GM12801 (cell line): ENCODE results near the gene CIAO2A.

ENCODE experiments used
- TF ChIP-seq, protein P1 (sequence below): IDR thresholded peaks from one replicate; pipeline ENCODE4 v1.5.1; 2011; ENCODE audit warnings: control low read depth; ENCODE audit not compliant: insufficient read length; ENCODE audit errors: extremely low read depth

CIAO2A gene

GRCh38 chr15:64046421-64047153, 47.1 kb downstream of the CIAO2A start, which contains the start of gene DAPK2:
Gene DAPK2, minus strand, starts transcription at chr15:64046485. Its CDS starts 6,224 bp downstream, at chr15:64040261.
- TF ChIP-seq, protein P1, sequence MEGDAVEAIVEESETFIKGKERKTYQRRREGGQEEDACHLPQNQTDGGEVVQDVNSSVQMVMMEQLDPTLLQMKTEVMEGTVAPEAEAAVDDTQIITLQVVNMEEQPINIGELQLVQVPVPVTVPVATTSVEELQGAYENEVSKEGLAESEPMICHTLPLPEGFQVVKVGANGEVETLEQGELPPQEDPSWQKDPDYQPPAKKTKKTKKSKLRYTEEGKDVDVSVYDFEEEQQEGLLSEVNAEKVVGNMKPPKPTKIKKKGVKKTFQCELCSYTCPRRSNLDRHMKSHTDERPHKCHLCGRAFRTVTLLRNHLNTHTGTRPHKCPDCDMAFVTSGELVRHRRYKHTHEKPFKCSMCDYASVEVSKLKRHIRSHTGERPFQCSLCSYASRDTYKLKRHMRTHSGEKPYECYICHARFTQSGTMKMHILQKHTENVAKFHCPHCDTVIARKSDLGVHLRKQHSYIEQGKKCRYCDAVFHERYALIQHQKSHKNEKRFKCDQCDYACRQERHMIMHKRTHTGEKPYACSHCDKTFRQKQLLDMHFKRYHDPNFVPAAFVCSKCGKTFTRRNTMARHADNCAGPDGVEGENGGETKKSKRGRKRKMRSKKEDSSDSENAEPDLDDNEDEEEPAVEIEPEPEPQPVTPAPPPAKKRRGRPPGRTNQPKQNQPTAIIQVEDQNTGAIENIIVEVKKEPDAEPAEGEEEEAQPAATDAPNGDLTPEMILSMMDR = no peak

GRCh38 chr15:64045774-64046420, 47.7 kb downstream of the CIAO2A start:
- TF ChIP-seq, protein P1 = no peak

DNA sequence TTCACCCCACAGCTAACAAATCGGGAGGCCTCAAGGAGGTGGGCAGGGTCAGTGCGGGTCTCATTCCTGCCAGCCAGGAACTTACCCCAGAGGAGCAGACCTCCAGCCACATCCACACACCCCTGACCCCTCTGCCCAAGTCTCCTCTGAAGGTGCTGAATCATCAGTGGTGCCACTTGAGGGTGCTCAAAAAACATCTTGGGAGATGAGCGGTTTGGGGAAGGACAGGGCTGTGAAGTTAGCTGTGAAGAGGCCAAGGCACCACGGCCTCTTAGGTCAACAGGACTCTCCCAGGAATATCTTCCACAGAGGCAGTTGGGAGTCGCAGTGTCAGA, 48.6 kb downstream of the CIAO2A start:
- TF ChIP-seq, protein P1 = no peak

DNA sequence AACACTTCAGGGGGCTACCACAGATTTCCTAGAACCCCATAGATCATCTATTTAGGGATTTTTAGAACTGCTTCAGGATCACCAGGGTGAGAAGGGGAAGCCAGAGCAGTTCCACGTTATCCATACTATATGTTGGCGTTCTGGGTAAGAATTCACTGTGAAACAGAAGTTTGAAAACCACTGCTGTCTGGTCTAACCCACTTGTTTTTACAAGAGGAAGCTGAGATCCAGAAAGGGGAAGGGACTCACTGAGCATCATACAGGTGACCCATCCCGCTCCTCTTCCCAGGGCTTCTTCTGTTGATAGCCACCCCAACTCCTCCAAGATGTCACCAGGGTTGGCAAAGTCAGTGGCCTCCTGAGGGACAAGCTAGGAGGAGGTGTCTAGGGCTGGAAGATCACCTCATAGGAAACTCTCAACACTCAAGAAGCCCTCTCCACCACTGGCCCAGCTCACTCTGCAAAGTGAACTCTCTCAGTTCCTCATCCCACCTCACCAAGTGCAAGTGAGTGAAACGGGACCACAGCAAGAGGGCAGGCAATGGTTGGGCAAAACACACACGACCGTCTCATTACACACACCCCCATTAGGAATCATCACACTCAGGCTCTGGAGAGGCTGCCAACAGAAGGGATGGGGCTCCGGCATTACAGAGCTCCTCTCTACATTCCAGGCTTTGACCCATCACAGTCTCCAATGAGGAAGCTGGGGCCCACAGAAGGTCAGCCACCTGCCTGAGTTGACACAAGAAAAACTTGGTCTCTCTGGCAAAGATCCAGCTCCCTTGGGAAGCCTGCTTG, 49.1 kb downstream of the CIAO2A start:
- TF ChIP-seq, protein P1 = no peak

DNA sequence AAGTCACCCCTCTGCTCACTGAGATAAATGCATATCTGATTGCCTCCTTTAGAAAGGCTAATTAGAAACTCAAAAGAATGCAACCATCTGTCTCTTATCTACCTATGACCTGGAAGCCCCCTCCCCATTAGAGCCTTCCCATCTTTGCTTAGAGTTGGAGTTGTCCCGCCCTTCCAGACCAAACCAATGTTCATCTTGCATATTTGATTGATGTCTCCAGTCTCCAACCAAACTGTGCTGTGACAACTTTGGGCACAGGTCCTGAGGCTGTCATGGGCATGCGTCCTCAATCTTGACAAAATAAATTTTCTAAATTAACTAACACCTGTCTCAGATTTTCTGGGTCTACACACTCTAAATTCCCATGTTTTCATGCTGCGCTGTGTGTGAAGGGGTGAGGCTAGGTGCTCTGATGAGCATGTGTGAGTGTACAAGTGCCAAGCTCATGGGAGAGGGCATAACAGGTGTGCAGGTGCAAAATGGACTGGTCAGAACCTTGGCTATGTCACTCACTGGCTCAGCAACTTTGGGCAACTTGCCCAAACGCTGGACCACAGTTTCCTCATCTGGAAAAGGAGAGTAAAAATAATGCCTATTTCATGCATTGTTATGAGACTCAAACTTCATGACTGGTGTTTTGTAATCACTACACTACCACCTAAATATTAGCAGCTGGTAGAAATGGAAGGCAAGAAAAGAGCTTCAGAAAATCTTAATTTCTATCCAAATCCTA, 54.6 kb downstream of the CIAO2A start:
- TF ChIP-seq, protein P1 = no peak

- TF ChIP-seq, protein P1 = no peak
Observed at GRCh38 chr15:64037966-64038365, 55.7 kb downstream of the CIAO2A start.

DNA sequence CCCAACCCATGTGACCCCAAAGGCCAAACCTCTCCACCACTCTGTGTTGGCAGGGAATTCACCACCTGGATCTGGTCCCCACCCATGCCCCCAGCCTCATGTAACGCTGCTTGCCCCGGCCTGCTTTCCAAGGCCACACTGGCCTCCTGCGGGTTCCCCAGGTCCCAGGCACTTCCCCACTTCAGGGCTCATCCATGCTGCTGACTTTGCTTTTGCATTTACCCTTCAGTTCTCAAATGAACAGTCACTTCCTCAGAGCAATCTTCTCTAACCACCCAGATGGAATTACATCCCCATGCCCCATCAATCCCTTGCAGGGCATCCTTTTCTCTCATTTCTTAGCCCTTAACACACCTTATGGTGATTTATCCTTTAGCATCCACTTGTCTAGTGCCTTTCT, 56.5 kb downstream of the CIAO2A start:
- TF ChIP-seq, protein P1 = no peak
